ENCODE results near the gene LRGUK. TPM values are rescaled to one million over a fixed set of nuclear protein-coding genes. Genes with fewer than 3 reads are reported as not detected.

LRGUK gene, protein sequence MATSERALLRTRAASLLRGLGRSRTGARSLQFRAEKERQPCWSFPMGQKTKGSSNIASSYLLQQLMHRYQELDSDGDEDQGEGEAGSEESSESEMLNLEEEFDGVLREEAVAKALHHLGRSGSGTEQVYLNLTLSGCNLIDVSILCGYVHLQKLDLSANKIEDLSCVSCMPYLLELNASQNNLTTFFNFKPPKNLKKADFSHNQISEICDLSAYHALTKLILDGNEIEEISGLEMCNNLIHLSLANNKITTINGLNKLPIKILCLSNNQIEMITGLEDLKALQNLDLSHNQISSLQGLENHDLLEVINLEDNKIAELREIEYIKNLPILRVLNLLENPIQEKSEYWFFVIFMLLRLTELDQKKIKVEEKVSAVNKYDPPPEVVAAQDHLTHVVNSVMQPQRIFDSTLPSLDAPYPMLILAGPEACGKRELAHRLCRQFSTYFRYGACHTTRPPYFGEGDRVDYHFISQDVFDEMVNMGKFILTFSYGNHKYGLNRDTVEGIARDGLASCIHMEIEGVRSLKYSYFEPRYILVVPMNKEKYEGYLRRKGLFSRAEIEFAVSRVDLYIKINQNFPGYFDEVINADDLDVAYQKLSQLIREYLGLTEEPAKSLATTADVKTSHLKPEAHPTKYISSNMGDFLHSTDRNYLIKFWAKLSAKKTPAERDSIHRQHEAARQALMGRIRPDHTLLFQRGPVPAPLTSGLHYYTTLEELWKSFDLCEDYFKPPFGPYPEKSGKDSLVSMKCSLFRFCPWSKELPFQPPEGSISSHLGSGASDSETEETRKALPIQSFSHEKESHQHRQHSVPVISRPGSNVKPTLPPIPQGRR
- 0.26 to 0.56 TPM (median 0.41 TPM) in 5 replicates for total RNA-seq (2022; extraction: Qiagen RNA extraction; ENCODE audit: low read depth)

DNA sequence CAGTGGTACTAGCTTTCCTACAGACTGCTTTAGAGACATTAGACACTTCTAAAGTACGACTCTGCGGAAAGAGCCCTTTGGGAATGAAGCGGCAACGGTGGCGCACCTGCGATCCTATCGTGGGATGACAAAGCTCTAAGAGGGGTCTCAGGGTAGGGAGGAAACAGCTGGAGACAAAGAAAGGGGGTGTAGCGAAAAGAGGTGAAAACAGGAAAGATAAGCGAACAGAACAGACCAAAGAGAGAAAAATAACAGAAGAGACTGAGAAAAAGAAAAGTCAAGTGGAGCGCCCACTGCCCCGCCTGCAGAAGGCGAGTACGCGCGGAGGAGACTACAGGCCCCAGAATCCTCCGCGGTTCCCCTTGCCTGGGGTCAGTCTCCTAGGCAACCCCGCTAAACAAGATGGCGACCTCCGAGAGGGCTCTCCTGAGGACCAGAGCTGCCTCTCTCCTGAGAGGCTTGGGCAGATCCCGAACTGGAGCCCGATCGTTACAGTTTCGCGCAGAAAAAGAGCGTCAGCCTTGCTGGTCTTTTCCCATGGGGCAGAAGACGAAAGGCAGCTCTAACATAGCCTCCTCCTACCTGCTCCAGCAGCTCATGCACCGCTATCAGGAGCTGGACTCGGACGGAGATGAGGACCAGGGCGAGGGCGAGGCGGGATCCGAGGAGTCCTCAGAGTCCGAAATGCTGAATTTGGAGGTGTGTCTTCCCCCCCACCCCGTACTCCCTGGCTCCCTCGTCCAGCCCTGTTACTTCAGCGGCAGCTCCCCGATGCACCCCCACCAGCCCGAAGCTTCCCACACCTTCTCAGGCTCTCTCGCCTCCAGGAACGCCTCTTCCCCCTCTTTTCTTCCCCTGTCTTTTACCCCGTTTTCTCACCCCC is at the start of gene LRGUK:
LRGUK (plus strand) TSS at position 375 of the 883 bp plus-strand sequence; CDS start at position 403, 28 bp downstream.

Other genes with a start within 250 kb of the LRGUK start
- gene SLC35B4, start 189.6 kb downstream of the LRGUK start, total RNA-seq (2022; extraction: Qiagen RNA extraction; ENCODE audit: low read depth): 29.9 to 45.8 TPM (median 41.0 TPM) in 5 replicates

Data from A549 treated with DMSO at 1 μM for 4 hours (cell line).